ENCODE measurements around the gene SPEF1.

DNA sequence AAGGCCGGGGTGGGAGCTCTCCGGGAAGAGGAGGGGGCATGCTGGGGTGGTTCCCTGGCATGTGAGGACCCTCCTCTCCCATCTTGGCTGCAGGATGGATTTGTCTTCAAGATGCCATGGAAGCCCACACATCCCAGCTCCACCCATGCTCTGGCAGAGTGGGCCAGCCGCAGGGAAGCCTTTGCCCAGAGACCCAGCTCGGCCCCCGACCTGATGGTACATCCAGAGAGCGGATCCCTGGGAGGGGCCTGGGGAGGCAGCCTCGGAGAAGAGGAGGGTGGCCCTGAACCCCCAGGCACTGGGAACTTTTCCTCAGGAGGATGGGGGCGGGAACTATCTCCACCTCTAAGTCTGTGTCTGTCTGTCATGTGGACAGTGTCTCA is 19.6 kb upstream of the SPEF1 start:
- TF ChIP-seq, protein P1, sequence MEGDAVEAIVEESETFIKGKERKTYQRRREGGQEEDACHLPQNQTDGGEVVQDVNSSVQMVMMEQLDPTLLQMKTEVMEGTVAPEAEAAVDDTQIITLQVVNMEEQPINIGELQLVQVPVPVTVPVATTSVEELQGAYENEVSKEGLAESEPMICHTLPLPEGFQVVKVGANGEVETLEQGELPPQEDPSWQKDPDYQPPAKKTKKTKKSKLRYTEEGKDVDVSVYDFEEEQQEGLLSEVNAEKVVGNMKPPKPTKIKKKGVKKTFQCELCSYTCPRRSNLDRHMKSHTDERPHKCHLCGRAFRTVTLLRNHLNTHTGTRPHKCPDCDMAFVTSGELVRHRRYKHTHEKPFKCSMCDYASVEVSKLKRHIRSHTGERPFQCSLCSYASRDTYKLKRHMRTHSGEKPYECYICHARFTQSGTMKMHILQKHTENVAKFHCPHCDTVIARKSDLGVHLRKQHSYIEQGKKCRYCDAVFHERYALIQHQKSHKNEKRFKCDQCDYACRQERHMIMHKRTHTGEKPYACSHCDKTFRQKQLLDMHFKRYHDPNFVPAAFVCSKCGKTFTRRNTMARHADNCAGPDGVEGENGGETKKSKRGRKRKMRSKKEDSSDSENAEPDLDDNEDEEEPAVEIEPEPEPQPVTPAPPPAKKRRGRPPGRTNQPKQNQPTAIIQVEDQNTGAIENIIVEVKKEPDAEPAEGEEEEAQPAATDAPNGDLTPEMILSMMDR (IDR thresholded peaks at IDR 0.05; ENCODE audit: low read length): no peak
- no peak for TF ChIP-seq EZH2 (IDR thresholded peaks at IDR 0.05; ENCODE audit: borderline replicate concordance, low read length)
